Cardiac fibroblast (primary cell): ENCODE results near the gene SCARB1.

Experiments used
- DNase-seq, 2 donors: peaks; one replicate each; pipeline versions ENCODE4 v3.0.0 to v3.0.0-alpha.2; 2010; ENCODE audit warnings: low read depth in 2 of 2
- H3K4me3 ChIP-seq, 2 donors: replicated peaks in 1 of 2; 1 replicate in 1 of 2; 2 replicates in 1 of 2; pipeline ENCODE4 v1.5.1; 2011; ENCODE audit warnings: low read depth in 2 of 2, low read length in 2 of 2, mild to moderate bottlenecking in 2 of 2, moderate library complexity in 1 of 2
- TF ChIP-seq, protein P1 (sequence below): IDR thresholded peaks from one replicate; pipeline ENCODE4 v1.5.1; 2011; ENCODE audit warnings: low read depth, mild to moderate bottlenecking, low read length, inconsistent platforms

The SCARB1 gene

DNA sequence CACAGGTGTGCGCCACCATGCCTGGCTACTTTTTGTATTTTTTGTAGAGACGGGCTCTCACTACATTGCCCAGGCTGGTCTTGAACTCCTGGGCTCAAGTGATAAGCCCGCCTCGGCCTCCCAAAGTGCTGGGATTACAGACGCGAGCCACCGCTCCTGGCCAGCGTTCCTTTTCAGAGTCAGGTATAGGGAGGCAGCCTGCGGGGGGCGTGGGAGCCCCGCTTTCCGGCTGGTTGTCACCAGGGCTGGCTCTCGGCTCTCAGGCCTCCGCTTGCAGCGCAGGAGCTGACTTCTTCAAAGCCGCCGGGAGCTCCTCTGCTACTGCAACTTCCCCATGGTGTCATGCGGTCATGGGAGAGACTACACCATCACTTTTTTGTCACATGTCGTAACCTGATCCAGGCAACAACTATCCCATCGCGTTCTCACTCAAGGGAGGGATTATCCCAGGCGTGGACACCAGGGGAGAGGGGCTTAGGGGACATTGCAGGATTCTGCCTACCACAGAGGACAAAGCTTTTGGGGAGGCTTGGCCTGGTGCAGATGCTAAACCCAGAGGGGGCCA, 129.4 kb downstream of the SCARB1 start:
- TF ChIP-seq, protein P1, sequence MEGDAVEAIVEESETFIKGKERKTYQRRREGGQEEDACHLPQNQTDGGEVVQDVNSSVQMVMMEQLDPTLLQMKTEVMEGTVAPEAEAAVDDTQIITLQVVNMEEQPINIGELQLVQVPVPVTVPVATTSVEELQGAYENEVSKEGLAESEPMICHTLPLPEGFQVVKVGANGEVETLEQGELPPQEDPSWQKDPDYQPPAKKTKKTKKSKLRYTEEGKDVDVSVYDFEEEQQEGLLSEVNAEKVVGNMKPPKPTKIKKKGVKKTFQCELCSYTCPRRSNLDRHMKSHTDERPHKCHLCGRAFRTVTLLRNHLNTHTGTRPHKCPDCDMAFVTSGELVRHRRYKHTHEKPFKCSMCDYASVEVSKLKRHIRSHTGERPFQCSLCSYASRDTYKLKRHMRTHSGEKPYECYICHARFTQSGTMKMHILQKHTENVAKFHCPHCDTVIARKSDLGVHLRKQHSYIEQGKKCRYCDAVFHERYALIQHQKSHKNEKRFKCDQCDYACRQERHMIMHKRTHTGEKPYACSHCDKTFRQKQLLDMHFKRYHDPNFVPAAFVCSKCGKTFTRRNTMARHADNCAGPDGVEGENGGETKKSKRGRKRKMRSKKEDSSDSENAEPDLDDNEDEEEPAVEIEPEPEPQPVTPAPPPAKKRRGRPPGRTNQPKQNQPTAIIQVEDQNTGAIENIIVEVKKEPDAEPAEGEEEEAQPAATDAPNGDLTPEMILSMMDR = no peak
- DNase-seq = no peak
- no peak overlapping the region for H3K4me3 ChIP-seq

DNA sequence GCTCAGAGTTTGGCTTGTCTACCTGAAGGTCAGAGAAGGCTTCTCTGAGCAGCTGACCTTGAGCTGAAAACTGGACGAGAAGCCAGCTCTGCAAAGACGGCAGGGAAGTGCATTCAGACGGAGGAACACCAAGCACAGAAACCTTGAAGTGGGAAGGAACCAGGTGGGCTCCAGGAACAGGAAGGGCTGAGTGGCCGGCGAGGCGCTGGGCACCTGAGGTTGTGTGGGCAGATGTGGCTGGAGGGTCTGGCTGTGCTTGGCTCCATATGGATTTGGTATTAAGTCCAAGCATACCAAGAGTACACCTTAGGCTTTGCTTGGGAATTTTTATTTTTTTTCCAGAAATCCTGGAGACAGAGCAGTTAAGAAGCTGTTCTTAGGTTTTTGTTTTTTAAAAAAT, 130.6 kb downstream of the SCARB1 start:
- H3K4me3 ChIP-seq = no peak overlapping the region
- DNase-seq = no peak
- TF ChIP-seq, protein P1 = no peak

DNA sequence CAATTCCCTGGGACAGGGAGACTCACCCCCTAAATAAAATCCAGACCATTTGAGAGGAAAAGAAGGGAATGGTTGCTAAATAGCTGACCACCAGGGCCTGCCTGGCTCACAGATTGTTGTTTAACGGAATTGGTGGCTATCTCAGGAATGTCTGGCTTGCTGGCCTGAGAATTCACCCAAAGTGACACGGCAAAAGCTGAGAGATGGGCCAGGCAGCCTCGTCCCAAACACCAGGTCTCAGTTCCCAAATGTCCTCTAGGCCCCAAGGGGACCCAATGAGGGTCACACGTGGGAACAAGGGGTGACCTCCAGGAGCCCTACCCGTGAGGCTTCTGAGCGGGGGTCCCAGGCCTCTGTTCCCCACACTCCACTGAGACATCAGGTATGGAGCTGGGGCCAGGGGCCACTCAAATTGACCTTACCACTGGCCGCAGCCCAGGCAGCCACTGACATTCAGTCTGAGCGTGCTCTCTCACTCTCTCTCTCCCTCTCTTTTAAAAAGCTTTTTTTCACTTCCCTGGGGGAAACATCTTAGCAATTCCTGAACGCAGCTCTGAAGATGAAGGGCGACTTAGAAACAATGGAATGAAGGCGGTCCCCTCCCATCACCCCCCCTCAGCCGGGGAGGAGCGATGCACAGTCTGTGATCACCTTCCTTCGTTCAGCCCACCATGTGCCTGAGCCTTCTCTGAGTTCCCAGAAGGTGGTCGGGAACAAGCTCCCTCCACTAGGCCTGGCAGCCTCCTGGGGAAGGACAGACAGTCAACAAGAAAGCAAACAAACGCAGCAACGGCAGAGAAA, 131.2 kb downstream of the SCARB1 start:
- H3K4me3 ChIP-seq = no peak overlapping the region
- peak; percentile 47 to 58 for DNase-seq

DNA sequence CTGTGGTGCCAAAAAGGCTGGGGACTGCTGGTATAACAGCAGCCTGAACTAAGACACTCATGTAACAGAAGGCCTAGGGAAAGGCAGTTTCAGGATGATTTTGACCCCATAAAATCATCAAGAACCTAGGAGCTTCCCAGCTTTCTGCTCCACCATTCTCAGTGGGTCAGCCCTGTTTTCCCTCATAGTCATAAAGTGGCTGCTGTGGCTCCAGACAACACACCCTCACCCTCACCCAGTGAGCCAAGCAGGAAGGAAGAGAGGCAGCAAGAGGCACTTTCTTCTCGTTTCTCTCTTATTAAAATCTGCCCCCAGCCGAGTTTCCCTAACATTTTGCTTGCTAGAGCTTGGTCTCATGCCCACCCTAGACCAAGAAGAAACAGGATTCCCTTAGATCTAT, 131.8 kb downstream of the SCARB1 start:
- DNase-seq = no peak
- TF ChIP-seq, protein P1 = no peak
- no peak overlapping the region for H3K4me3 ChIP-seq

More for the DNA sequence above, 131.2 kb downstream of the SCARB1 start:
- TF ChIP-seq, protein P1 = no peak

DNA sequence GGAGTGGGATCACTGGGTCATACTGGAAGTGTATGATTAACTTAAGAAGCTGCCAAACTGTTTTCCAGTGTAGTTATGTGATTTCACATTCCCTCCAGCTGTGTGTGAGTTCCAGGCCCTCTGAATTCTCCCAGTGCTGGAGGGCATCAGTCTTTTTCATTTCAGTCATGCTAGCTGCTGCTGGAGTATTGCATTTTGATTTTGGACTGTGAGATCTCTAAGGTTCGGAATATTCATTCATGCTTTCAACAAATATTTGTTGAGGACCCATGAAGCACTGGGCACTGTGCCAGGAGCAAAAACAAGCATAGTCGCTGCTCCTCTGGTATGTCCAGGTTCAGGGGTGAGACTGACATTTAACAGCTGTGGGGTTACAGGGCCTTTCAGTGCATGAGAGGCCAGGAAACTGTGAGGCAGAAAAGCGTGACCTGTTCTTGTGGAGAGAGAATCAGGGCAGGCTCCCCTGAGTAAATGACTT, 133.2 kb downstream of the SCARB1 start:
- DNase-seq = peak; percentile 55 to 93
- no peak overlapping the region for H3K4me3 ChIP-seq
- TF ChIP-seq, protein P1 = no peak

DNA sequence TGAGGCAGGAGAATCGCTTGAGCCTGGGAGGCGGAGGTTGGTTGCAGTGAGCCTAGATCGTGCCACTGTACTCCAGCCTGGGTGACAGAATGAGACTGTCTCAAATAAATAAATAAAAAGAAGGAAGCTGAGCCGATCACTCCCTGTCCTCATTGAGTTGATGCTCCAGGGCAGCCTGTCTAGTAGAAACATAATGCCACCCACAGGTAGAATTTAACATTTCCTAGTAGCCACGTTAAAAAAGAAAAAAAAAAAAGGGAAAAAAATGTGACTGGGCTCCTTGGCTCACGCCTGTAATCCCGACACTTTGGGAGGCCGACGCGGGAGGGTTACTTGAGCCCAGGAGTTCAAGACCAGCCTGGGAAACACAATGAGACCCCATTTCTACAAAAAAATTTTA, 135.7 kb downstream of the SCARB1 start:
- TF ChIP-seq, protein P1 = no peak
- no peak overlapping the region for H3K4me3 ChIP-seq
- no peak for DNase-seq
